Measurements from ENCODE around the gene CTR9. TPM values are rescaled to one million over a fixed set of nuclear protein-coding genes. Genes with fewer than 3 reads are reported as not detected.

Gene CTR9
- total and polyA plus RNA-seq, 2 of the 13 experiments (the other 11 are each of a cell fraction or from before 2014, with no cell fraction given) = 6.6 to 22.1 TPM

GRCh38 chr11:10750838-10751580, at the start of gene CTR9 (continued):
- peak; percentile 47; the same call in 1 of the 2 replicates for TF ChIP-seq E2F5 (CRISPR knock-in tag; conservative IDR thresholded peaks at IDR 0.05)
- peak; percentile 78 for TF ChIP-seq ZNF547 (CRISPR knock-in tag; IDR thresholded peaks at IDR 0.05)
- no peak for TF ChIP-seq NFE2L2 (IDR thresholded peaks at IDR 0.05; ENCODE audit: low read length)
- no peak for TF ChIP-seq ZNF18 (CRISPR knock-in tag; IDR thresholded peaks at IDR 0.05; ENCODE audit: insufficient replicate concordance)
- peak; percentile 76 for TF ChIP-seq ETV5 (CRISPR knock-in tag; IDR thresholded peaks at IDR 0.05; ENCODE audit: borderline replicate concordance)
- peak; percentile 77 for TF ChIP-seq ISL2 (CRISPR knock-in tag; IDR thresholded peaks at IDR 0.05)
- TF ChIP-seq PRDM15 (CRISPR knock-in tag; IDR thresholded peaks at IDR 0.05) = peak; percentile 78
- TF ChIP-seq TGIF2 (CRISPR knock-in tag; IDR thresholded peaks at IDR 0.05) = peak; percentile 25; the same call in 1 of the 2 replicates
- no peak for TF ChIP-seq EP300 (IDR thresholded peaks at IDR 0.05; ENCODE audit: low read depth in 2 of 2, low read length in 2 of 2)
- no peak for TF ChIP-seq EP300 (CRISPR knock-in tag; IDR thresholded peaks at IDR 0.05; ENCODE audit: borderline replicate concordance)
- TF ChIP-seq GMEB2 (CRISPR knock-in tag; IDR thresholded peaks at IDR 0.05; ENCODE audit: low read depth) = peak; percentile 88
- TF ChIP-seq FUBP1 (CRISPR knock-in tag; IDR thresholded peaks at IDR 0.05; ENCODE audit: borderline replicate concordance) = no peak
- TF ChIP-seq REXO4 (CRISPR knock-in tag; IDR thresholded peaks at IDR 0.05; ENCODE audit: borderline replicate concordance) = peak; percentile 91; the same call in 1 of the 2 replicates
- peak; percentile 39; the same call in 1 of the 2 replicates for TF ChIP-seq EEA1 (CRISPR knock-in tag; IDR thresholded peaks at IDR 0.05; ENCODE audit: borderline replicate concordance)
- TF ChIP-seq DR1 (CRISPR knock-in tag; IDR thresholded peaks at IDR 0.05) = peak; percentile 87
- TF ChIP-seq ZNF44 (CRISPR knock-in tag; IDR thresholded peaks at IDR 0.05) = no peak

All from HepG2 (cell line).